HG03457 (cell line): Measurements from ENCODE around the gene S1PR4.
"Not testable (repeated sequence)": the region's sequence is repeated elsewhere in the genome, so short reads cannot be mapped to it uniquely, and the experiment has no call there.

ENCODE experiments used
- ATAC-seq: cut with Tn5 transposase; IDR thresholded peaks from one replicate; pipeline ENCODE4 v1.9.1; 2021; ENCODE audit warnings: moderate number of reproducible peaks; ENCODE audit not compliant: unreplicated experiment

The S1PR4 gene

DNA sequence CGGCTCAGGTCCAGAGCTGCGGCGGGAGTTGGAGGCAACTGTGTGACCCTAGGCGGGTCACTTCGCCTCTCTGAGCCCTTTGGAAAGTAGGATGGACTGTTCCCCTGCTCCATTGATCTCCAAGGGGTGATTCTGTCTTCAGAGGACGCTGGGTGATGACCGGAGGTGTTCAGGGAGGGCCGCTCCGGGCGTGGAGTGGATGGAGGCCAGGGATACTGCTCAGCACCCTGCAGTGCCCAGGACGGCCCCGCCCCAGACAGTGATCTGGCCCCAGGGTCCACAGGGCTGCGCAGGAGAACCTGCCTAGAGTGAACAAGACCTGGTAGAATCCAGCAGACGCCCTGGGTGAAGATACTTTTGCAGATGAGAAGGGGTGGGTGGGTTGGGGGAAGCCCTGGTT is 14.1 kb downstream of the S1PR4 start:
- ATAC-seq: no peak

DNA sequence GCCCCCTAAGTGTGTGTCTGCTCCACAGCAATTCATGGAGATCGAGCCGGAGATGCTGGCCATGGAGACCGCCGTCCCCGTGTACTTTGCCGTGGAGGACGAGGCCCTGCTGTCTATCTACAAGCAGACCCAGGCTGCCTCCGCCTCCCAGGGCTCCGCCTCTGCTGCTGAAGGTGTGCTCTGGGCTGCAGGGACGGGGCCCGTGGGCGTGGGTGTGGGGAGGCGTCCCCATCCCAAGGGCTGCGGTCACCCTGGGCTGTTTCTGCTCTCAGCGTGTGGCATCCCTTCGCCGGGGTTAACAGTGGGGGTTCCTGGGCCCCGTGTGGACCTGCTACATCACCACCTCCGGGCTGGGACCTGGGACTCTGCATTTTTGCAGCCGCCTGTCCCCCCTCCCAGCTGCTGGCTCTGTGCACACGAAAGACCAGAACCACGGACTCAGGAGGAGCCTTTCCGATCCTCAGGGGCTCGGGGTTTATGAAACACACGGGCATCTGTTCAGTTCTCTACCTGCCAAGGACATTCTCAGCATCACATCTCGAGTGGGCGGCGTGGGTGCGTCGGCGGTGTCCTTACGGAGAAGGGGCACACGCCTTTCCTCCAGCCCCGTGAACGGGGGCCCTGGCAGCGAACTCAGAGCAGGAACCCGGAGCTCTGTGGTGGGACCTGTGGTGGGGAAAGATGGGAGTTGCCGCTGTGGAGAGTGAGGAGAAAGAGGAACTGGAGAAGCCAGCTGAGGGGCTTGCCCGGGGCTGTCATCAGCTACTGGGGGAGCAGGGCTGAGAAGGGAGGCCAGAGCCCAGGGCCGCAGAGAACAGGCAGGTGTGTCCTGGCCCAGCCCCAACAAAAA is 14.9 kb downstream of the S1PR4 start:
- ATAC-seq: no peak

DNA sequence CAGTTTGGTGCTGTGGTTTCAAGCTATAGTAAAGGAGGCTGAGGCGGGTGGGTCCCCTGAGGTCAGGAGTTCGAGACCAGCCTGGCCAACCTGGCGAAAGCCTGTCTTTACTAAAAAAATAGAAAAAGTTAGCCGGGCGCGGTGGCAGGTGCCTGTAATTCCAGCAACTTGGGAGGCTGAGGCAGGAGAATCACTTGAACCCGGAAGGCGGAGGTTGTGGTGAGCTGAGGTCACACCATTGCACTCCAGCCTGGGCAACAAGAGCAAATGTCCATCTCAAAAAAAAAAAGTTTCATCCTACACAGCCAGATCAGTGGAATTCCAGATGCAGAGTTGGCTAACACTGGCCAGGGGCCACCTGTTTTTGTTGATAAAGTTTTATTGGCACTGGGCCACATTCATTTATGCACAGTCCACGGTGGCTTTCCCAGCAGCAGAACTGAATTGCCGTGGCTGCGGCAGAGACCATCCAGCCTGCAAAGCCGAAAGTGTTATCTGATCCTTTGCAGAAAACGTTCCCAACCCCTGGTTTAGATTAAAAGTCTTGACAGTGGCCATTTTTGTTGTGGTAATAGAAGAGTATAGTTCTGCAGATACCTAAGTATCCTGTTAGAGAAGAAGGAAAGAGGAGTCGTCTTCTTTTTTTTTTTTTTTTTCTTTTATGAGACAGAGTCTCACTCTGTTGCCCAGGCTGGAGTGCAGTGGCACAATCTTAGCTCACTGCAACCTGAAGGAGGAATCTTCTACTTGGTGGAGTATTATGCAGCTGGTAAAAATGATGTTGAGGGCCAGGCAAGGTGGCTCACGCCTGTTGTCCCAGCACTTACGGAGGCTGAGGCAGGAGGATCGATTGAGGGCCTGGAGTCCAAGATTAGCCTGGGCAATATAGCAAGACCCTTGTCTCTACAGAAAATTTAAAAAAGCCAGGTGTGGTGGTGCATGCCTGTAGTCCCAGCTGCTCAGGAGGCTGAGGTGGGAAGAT is 15.8 kb downstream of the S1PR4 start:
- no peak for ATAC-seq

DNA sequence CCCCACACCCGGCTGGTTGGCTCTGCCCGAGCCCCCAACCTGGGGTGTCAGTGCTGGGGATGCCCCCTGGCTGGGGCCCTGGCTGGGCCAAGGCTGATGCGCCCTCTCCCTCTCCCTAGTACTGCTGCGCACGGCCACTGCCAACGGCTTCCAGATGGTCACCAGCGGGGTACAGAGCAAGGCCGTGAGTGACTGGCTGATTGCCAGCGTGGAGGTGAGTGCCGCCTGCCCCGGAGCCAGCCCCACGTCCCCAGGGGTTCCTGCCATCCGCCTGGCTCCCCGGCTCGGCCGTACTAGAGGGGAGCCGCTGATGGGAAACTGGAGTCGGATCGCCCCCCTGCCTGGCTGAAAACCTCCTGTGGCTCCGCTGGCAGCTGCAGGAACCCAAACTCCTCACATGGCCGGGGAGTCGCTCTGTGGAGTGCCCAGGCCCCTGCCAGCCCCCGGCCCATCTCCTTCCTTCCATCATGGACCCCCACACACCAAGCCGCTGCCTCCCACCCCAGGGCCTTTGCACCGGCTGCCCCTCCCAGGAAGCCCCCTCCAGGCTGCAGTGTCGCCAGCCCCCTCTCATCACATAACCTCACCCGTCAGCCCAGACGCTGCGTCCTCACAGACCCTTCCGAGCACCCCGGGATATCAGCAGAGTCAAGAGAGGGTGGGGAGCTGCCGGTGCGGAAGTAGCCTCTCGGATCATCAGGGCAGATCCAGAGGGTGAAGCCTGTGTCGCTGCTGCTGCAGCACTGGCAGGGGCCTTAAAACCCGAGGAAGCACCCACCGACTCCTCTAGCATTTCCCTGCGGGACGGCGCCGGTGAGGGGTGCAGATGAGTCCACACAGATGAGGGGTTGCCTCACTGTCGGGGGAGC is 17.7 kb downstream of the S1PR4 start:
- ATAC-seq: no peak

DNA sequence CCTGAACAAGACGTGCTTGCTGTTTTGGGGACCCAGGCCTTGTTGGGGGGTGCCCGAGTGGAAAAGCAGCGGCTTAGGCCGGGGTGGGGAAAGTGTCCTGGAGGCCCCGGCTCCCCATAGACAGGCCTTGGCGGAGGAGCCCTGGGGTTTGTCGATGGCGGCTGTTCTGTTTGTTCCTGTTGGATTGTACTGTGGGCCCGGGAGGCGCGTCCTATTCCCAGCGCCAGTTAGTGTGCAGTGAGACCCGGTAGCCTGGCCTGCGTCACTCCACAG is 18.3 kb downstream of the S1PR4 start:
- no peak for ATAC-seq

DNA sequence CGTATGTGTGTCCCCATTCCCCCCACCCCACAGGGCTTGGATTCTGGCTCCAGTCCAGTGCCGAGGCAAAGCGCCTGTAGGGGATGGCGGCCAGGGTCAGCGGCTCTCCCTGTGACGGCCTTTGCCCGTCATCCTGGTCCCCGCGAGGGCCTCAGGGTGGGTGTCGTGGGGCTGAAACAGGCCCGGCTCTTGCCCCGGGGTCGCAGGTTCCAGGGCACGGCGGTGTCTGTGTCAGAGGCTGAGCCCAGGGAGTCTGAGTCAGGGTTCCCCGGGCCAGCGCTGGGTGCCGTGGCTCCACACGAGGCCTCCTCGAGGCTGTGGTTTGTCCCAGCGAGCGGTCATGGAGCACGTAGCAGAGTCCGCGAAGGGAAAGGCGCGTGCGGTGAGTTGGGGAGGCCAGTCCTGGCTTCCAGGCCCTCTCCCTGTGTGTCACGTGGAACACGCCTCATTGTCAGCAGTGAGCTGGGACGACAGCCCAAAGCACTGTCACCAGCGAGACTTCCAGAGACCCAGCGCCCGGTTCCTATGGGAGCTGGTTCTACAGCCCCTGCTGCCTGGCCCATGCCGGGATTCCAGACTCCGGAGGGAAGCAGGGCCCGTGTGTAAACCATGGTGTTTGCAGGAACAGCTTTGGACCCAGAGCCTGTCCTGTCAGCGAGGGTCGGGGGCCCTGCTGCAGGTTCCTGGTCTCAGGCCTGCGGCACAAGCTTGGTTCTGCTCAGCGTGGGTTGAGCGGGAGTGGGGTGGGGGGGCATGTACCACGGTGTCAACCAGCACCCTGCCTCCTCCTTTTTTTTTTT is 20.5 kb downstream of the S1PR4 start:
- ATAC-seq: no peak

DNA sequence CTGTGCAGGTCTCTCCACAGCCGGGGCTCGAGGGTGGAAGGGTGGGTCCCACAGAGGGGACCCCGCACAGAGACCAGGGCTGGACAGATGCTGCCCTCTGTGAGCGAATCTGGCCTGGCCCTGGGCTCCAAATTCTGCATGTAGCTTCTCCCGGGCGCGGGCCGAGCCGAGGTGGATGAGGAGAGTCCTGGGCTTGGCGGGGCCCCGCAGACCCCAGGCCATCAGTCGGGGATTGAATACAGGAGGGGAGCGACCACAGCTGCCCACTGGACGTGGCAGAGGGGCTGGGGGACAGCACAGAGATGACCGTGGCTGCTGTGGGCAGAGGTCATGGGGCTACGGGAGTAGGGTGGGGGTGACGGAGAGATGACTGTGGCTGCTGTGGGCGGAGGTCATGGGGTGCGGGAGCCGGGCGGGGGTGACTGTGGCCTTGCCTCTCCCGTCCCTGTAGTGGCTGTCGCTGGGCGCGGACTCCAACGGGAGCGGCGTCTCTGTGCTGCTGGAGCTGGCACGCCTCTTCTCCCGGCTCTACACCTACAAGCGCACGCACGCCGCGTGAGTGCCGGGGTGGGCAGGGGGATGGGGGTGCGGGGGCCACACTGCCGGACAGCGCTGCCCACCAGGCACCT is 22.6 kb downstream of the S1PR4 start:
- no peak for ATAC-seq

DNA sequence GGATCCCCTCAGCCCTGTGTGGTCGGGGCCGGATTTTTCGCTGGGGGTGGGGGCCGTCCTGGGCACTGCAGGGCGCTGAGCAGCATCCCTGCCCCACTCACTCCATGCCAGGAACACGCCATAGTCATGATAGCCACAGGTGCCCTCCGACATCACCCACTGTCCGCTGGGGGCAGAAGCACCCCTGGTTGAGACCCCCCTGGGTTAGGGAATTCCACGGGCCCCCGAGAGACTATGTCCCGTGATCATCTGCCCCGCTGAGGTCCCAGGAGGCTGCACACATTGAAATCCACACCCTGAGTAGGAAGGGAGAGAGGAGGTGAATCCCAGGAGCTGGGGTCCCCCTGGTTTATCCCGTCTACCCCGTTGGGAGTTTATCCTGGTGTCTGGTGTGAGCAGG is 23.3 kb downstream of the S1PR4 start:
- no peak for ATAC-seq

DNA sequence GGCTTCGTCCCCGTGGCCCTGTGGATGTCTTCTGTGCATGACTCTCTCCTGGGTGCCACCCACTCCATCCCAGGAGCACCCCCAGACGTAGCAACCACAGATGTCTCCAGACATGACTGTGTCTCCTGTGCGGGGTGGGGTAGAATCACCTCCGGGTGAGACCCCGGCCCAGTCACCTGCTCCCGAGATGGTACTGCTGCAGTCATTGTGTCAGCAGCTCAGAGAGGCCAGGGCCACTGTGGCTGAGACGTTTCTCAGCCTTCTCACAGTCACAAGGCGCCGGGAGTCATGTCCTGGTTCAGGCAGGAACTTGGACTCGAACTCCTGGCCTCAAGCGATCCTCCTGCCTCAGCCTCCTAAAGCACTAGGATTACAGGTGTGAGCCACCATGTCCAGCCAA is 23.8 kb downstream of the S1PR4 start:
- ATAC-seq: no peak

DNA sequence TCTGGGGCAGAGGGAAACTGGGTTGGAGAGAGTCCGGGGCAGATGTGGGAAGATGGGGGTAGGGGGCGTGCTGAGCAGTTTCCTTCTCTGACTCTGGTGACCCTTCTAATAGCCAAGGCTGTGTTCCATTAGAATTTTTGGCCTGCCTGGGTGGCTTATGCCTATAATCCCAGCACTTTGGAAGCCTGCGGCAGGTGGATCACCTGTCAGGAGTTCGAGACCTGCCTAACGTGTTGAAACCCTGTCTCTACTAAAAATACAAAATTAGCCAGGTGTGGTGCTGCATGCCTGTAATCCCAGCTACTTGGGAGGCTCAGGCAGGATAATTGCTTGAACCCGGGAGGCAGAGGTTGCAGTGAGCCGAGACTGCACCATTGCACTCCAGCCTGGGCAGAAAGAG is 24.3 kb downstream of the S1PR4 start:
- not testable (repeated sequence) for ATAC-seq

DNA sequence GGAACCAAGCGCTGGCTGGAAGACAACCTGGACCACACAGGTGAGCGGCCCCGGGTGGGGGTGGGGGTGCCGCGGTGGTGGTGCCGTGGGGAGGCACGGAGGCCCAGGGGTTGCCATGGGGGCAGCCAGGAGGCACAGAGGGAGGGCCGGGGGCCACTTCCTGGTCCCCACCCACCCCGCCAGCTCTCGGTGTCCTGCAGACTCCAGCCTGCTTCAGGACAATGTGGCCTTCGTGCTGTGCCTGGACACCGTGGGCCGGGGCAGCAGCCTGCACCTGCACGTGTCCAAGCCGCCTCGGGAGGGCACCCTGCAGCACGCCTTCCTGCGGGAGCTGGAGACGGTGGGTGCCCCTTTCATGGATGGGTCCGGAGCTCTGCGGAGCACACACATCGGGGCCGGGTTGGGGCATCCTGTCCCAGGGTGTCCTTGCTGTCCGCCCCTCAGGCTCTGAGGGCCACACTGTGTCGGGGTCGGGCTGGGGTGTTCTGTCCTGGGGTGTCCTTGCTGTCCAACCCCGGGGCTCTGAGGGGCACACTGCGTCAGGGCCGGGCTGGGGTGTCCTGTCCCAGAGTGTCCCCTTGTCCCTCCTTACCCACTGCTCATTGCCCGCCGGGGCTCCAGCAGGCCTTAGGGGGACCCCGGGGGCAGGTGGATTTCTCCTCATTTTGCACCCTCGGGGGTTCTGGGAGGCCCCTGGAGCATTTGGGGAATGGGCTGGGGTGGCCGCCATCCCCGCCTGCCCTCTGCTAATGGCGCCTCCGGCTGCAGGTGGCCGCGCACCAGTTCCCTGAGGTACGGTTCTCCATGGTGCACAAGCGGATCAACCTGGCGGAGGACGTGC is 25.5 kb downstream of the S1PR4 start:
- ATAC-seq: no peak

DNA sequence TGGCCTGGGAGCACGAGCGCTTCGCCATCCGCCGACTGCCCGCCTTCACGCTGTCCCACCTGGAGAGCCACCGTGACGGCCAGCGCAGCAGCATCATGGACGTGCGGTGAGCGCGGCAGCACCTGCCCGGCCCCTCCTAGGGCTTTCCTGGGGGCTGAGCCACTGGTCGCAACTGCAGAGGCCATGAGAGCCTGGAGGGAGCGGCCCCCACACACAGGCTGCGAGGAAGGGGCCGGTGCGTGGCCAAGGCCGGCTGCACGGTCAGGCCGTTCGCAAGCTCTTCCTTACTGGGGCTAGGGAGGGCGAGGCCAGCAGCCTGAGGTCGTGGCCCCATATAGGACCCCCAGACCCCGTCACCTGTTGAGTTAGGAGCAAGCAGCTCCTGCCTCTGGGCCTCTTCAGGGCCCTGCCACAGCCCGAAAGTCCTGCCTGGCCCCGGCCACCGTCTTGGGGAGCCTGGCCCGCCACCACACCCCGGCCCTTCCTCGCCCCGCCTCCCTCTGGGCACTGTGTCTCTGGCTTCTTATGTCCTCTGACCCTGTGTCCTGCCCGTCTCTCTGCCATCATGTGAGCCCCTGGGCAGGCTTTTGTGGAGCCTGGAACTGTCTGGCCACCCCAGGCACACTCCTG is 26.2 kb downstream of the S1PR4 start:
- no peak for ATAC-seq

DNA sequence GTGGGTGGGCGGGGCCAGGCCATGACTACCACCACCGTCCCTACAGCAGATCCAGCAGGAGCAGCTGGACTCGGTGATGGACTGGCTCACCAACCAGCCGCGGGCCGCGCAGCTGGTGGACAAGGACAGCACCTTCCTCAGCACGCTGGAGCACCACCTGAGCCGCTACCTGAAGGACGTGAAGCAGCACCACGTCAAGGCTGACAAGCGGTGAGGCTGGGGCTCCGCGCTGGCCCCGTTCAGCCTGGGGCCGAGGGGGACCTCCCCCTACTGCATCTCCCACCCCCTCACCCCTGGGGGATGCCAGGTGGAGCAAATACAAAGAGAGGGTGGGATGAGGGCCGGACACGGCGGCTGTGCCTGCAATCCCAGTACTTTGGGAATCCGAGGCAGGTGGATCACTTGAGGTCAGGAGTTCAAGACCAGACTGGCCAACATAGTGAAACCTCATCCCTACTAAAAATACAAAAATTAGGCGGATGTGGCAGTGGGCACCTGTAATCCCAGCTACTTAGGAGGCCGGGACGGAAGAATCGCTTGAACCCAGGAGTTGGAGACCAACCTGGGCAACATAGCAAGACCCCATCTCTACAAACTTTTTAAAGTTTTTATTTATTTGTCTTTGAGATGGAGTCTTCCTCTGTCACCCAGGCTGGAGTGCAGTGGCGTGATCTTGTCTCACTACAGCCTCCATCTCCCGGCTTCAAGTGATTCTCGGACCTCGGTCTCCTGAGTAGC is 27.8 kb downstream of the S1PR4 start:
- ATAC-seq: no peak

DNA sequence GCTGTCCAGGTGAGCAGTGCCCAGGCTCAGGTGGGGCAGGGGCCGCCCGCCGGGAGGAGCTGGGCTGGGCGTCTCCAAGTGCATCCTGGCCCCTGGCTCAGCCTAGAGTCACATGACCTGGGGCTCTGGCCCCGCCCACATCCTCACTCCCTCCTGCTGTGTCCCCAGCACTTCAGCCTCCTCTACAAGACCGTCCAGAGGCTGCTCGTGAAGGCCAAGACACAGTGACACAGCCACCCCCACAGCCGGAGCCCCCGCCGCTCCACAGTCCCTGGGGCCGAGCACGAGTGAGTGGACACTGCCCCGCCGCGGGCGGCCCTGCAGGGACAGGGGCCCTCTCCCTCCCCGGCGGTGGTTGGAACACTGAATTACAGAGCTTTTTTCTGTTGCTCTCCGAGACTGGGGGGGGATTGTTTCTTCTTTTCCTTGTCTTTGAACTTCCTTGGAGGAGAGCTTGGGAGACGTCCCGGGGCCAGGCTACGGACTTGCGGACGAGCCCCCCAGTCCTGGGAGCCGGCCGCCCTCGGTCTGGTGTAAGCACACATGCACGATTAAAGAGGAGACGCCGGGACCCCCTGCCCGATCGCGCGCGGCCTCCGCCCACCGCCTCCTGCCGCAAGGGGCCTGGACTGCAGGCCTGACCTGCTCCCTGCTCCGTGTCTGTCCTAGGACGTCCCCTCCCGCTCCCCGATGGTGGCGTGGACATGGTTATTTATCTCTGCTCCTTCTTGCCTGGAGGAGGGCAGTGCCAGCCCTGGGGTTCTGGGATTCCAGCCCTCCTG is 29.1 kb downstream of the S1PR4 start:
- no peak for ATAC-seq

DNA sequence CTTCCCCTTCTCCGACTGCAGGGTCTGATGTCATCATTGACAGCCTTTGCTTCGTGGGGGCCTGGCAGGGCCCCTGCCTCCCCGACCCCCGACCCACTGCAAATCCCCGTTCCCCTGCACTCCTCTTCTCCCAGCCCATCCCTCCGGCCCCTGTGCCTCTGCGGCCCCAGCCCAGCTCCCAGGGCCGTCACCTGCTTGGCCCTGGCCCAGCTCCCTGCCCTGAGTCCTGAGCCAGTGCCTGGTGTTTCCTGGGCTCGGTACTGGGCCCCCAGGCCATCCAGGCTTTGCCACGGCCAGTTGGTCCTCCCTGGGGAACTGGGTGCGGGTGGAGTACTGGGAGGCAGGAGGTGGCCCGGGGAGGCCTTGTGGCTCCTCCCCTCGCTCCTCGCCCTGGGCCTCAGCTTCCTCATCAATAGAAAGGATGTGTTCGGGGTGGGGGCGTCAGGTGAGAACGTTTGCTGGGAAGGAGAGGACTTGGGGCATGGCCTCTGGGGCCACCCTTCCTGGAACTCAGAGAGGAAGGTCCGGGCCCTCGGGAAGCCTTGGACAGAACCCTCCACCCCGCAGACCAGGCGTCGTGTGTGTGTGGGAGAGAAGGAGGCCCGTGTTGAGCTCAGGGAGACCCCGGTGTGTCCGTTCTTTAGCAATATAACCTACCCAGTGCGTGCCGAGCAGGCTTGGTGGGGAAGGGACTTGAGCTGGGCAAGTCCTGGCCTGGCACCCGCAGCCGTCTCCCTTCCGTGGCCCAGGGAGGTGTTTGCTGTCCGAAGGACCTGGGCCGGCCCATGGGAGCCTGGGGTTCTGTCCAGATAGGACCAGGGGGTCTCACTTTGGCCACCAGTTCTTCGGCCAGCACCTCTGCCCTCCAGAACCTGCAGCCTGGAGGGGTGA is 30.0 kb downstream of the S1PR4 start:
- ATAC-seq: no peak

DNA sequence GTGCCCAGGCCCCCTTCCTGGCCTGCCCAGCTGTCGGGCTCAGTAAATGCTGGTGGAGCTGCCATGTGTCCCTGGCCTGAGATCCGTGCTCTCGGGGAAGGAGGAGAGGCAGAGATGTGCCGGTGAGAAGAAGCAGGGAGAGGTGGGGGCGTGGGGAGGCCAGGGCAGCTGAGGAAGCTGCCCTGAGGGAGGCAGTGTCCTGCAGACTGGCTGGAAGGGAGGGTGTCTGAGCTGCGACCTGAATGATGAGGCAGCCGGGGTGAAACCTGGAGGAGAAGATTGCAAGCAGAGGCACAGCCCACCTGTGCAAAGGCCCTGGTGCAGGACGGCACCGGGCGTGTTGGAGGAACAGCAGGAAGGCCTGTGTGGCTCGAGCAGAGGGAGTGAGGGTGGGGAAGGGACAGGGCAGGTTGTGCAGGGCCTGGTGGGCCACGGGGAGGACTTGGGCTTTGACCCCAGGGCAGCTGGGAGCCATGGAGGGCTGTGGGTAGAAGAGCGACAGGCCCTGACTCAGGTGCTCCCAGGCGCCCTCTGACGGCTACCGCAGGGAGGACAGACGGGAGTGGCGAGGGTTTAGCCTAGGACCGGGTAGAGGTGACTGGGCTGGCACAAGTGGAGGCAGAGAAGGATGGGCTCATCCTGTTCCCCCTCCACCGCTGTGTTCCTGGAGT is 31.9 kb downstream of the S1PR4 start:
- no peak for ATAC-seq
